Measurements from ENCODE around the gene ZNF236.

ZNF236 gene

DNA sequence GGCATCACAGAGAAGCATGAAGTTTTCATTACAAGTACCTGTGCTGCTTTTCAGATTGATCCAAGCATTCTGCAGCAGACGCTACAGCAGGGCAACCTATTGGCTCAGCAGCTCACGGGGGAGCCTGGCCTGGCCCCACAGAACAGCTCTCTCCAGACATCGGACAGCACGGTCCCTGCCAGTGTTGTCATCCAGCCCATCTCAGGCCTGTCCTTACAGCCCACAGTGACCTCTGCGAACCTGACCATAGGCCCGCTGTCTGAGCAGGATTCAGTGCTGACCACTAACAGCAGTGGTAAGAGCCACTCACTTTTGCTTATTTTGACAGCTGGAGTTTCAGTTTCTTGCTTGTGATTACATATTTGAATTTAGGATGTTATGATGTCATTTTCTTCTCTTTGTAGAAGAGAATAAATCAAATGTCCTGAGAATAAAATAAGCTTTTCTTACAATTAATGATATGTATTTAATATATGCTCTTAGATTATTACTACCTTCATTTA is 104.9 kb downstream of the ZNF236 start:
- Histone ChIP-seq H3K36me3 (replicated peaks; ENCODE audit: low read depth, low read length) (peaks cover 41% of the 10 kb centered on the region), H3K4me3 (ENCODE audit: low read length) (no peak overlapping the region), H2AFZ (ENCODE audit: low read depth, low read length) (no peak overlapping the region), H3K9ac (ENCODE audit: low read length) (no peak overlapping the region), H3K27ac (ENCODE audit: low read length) (no peak overlapping the region), H4K20me1 (ENCODE audit: insufficient read depth, low read length) (no peaks in the 10 kb centered on the region), H3K9me3 (ENCODE audit: insufficient read depth, low read length) (no peaks in the 10 kb centered on the region), H3K79me2 (ENCODE audit: low read length) (no peaks in the 10 kb centered on the region), H3K4me2 (ENCODE audit: low read length) (no peak overlapping the region), H3K4me1 (ENCODE audit: low read length) (peaks cover 21% of the 10 kb centered on the region), H3K27me3 (ENCODE audit: low read depth, low read length) (no peaks in the 10 kb centered on the region)
- TF ChIP-seq, protein P1, sequence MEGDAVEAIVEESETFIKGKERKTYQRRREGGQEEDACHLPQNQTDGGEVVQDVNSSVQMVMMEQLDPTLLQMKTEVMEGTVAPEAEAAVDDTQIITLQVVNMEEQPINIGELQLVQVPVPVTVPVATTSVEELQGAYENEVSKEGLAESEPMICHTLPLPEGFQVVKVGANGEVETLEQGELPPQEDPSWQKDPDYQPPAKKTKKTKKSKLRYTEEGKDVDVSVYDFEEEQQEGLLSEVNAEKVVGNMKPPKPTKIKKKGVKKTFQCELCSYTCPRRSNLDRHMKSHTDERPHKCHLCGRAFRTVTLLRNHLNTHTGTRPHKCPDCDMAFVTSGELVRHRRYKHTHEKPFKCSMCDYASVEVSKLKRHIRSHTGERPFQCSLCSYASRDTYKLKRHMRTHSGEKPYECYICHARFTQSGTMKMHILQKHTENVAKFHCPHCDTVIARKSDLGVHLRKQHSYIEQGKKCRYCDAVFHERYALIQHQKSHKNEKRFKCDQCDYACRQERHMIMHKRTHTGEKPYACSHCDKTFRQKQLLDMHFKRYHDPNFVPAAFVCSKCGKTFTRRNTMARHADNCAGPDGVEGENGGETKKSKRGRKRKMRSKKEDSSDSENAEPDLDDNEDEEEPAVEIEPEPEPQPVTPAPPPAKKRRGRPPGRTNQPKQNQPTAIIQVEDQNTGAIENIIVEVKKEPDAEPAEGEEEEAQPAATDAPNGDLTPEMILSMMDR (IDR thresholded peaks at IDR 0.05; ENCODE audit: low read depth, low read length) = no peak
- no peak for TF ChIP-seq EZH2phosphoT487 (IDR thresholded peaks at IDR 0.05; ENCODE audit: low read depth)

DNA sequence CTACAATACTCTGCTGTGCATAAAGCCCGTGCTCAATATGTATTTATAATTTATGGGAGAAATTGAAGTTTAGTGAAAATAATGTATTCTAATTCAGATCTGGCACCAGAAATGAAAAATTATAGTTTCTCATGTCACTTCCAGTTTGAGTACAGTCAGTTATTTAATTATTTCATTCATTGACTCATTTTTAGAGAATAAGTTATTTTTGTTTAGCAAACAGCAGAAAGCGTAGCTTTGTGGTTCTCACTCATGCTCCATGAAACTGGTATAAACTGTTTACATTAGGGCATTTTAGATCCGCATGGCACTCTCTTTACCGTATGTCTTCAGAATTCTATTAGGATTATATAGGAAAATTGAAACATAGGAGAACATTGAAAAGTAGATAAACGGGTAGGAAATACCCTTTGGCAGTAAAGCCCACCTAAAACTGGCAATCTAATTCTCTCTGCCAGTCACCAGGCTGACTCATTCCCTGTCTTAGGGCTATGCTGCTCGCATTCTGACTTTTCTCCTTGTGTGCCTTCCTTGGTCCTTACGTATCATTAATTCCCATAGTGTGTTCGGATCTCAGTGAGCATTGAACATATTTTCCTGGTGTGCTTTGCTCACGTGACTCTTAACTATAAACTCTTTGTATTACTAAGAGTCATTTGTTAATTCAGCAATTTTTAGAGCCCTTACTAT is 106.0 kb downstream of the ZNF236 start:
- TF ChIP-seq EZH2phosphoT487 (IDR thresholded peaks at IDR 0.05; ENCODE audit: low read depth) = no peak
- TF ChIP-seq, protein P1 (IDR thresholded peaks at IDR 0.05; ENCODE audit: low read depth, low read length) = no peak
- Histone ChIP-seq H3K79me2 (ENCODE audit: low read length) (no peaks in the 10 kb centered on the region), H3K9me3 (ENCODE audit: insufficient read depth, low read length) (no peaks in the 10 kb centered on the region), H3K9ac (ENCODE audit: low read length) (no peak overlapping the region), H3K4me1 (ENCODE audit: low read length) (peaks cover 20% of the 10 kb centered on the region), H3K36me3 (replicated peaks; ENCODE audit: low read depth, low read length) (peaks cover 36% of the 10 kb centered on the region), H3K4me2 (ENCODE audit: low read length) (peak overlapping the region; percentile 48), H3K4me3 (ENCODE audit: low read length) (no peak overlapping the region), H3K27ac (ENCODE audit: low read length) (no peak overlapping the region), H2AFZ (ENCODE audit: low read depth, low read length) (no peak overlapping the region), H3K27me3 (ENCODE audit: low read depth, low read length) (no peaks in the 10 kb centered on the region), H4K20me1 (ENCODE audit: insufficient read depth, low read length) (no peaks in the 10 kb centered on the region)

DNA sequence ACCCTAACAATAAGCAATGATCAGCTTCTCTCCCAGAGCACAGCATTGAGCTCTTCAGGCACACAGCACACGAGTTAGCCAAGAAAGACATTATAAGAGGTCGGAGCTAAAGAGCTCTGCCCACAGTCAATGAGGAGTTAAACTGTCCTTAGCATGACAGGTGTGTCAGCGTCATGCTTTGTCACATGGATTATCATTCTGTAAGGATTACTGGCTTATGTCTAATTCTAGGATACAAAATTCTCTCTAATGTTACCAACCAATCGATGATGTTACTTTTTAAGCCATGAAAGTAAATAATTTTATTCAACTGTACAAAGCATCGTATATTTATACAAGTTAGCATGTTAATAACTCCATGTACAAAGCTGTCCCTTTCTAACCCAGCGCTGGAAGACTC is 108.8 kb downstream of the ZNF236 start:
- no peak overlapping the region for H3K27ac ChIP-seq (ENCODE audit: low read length)
- H4K20me1 ChIP-seq (ENCODE audit: insufficient read depth, low read length) = no peaks in the 10 kb centered on the region
- peaks cover 20% of the 10 kb centered on the region for H3K4me1 ChIP-seq (ENCODE audit: low read length)
- no peak overlapping the region for H2AFZ ChIP-seq (ENCODE audit: low read depth, low read length)
- H3K79me2 ChIP-seq (ENCODE audit: low read length) = no peaks in the 10 kb centered on the region
- no peak overlapping the region for H3K9ac ChIP-seq (ENCODE audit: low read length)
- no peak overlapping the region for H3K4me2 ChIP-seq (ENCODE audit: low read length)
- H3K9me3 ChIP-seq (ENCODE audit: insufficient read depth, low read length) = no peaks in the 10 kb centered on the region
- peaks cover 25% of the 10 kb centered on the region for H3K36me3 ChIP-seq (replicated peaks; ENCODE audit: low read depth, low read length)
- no peaks in the 10 kb centered on the region for H3K27me3 ChIP-seq (ENCODE audit: low read depth, low read length)
- TF ChIP-seq, protein P1 (IDR thresholded peaks at IDR 0.05; ENCODE audit: low read depth, low read length) = no peak
- no peak for TF ChIP-seq EZH2phosphoT487 (IDR thresholded peaks at IDR 0.05; ENCODE audit: low read depth)
- H3K4me3 ChIP-seq (ENCODE audit: low read length) = no peak overlapping the region

DNA sequence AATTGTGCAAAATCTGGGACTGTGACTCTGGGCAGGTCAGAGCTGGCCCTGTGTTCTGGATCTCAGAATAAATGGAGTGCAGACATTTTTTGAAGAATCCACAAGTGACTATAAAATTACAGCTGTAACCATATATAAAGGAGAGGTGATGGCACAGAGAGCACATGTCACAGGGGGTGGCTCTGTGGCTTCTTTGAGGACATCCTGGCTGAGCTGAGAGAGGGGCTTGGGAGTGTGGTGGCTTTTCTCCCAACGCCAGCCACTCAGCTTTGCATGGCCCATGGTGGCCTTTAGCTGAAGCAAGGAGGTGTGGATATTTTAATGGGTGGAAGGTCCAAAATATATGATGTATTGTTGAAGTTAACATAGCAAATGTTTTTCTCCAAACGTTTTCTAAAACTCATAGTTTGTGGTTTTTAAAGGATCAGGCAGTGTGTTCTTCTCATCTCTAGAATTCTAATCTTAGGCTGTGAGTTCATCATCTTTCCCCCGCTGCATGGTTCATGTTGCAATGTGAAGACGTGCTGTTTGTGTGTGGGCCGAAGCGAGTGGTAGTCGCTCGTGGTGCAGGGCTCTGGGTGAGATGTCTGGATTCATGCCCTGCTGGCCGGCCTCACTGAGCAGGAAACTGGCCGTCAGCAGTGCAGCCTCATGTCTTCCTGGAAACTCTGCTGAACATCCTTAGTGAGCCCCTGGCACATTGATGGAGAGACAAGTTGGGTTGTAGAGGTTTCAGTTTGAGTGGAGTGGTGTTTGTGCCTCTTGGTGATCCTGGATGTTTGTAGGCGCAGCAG is 109.9 kb downstream of the ZNF236 start:
- Histone ChIP-seq H3K4me2 (ENCODE audit: low read length) (no peak overlapping the region), H3K27me3 (ENCODE audit: low read depth, low read length) (no peaks in the 10 kb centered on the region), H4K20me1 (ENCODE audit: insufficient read depth, low read length) (no peaks in the 10 kb centered on the region), H3K79me2 (ENCODE audit: low read length) (no peaks in the 10 kb centered on the region), H3K36me3 (replicated peaks; ENCODE audit: low read depth, low read length) (peaks cover 25% of the 10 kb centered on the region), H3K9me3 (ENCODE audit: insufficient read depth, low read length) (no peaks in the 10 kb centered on the region), H2AFZ (ENCODE audit: low read depth, low read length) (no peak overlapping the region), H3K4me3 (ENCODE audit: low read length) (no peak overlapping the region), H3K9ac (ENCODE audit: low read length) (no peak overlapping the region), H3K4me1 (ENCODE audit: low read length) (peaks cover 20% of the 10 kb centered on the region), H3K27ac (ENCODE audit: low read length) (no peak overlapping the region)
- no peak for TF ChIP-seq EZH2phosphoT487 (IDR thresholded peaks at IDR 0.05; ENCODE audit: low read depth)
- TF ChIP-seq, protein P1 (IDR thresholded peaks at IDR 0.05; ENCODE audit: low read depth, low read length) = no peak
